Measurements from ENCODE around the gene SOX4. TPM values are rescaled to one million over a fixed set of nuclear protein-coding genes. Genes with fewer than 3 reads are reported as not detected.

SOX4 gene
- total and polyA plus RNA-seq, 2 experiments from 2014 or later: 4.5 to 6.3 TPM

GRCh38 chr6:21556968-21557721 lies 36.4 kb upstream of the SOX4 start:
- no peak overlapping the region for H3K9ac ChIP-seq
- TF ChIP-seq EZH2 (IDR thresholded peaks at IDR 0.05; ENCODE audit: insufficient read depth, poor library complexity, severe bottlenecking): no peak
- TF ChIP-seq EZH2phosphoT487 (IDR thresholded peaks at IDR 0.05; ENCODE audit: insufficient read depth, low read depth): no peak
- no peak overlapping the region for H3K4me2 ChIP-seq (ENCODE audit: unreplicated experiment)
- no peaks in the 10 kb centered on the region for H3K9me3 ChIP-seq (ENCODE audit: low read depth)
- no peaks in the 10 kb centered on the region for H3K9me2 ChIP-seq (ENCODE audit: insufficient read depth)
- H3F3A ChIP-seq (ENCODE audit: insufficient read depth): no peaks in the 10 kb centered on the region
- H3K4me3 ChIP-seq: no peak overlapping the region
- no peak overlapping the region for H3K27ac ChIP-seq
- H3K79me2 ChIP-seq (ENCODE audit: insufficient read depth): no peaks in the 10 kb centered on the region
- 5 to 10% methylated on average over 5 of the region's 5 CpGs for WGBS, 2 experiments (ENCODE audit: low coverage in 1 of 2, low lambda C conversion rate in 2 of 2, missing lambda C conversion rate in 2 of 2)
- in situ Hi-C loops (cut with MboI): no loop called here
- no peaks in the 10 kb centered on the region for H3K4me1 ChIP-seq (ENCODE audit: insufficient read depth)
- H3K27me3 ChIP-seq (replicated peaks; ENCODE audit: insufficient read depth): no peaks in the 10 kb centered on the region
- H3K36me3 ChIP-seq (ENCODE audit: low read depth): no peaks in the 10 kb centered on the region
- no peak overlapping the region for H2AFZ ChIP-seq
- H4K20me1 ChIP-seq (ENCODE audit: insufficient read depth): no peaks in the 10 kb centered on the region
- DNase-seq: no peak

GRCh38 chr6:21559238-21559637 lies 34.3 kb upstream of the SOX4 start:
- WGBS, 2 experiments (ENCODE audit: low coverage in 1 of 2, low lambda C conversion rate in 2 of 2, missing lambda C conversion rate in 2 of 2): 69 to 74% methylated on average over 3 of the region's 3 CpGs
- in situ Hi-C loops (cut with MboI): no loop called here
- no peaks in the 10 kb centered on the region for H3K9me3 ChIP-seq (ENCODE audit: low read depth)
- H3K9me2 ChIP-seq (ENCODE audit: insufficient read depth): no peaks in the 10 kb centered on the region
- H4K20me1 ChIP-seq (ENCODE audit: insufficient read depth): no peaks in the 10 kb centered on the region
- no peak overlapping the region for H3K9ac ChIP-seq
- TF ChIP-seq EZH2phosphoT487 (IDR thresholded peaks at IDR 0.05; ENCODE audit: insufficient read depth, low read depth) (no peak), EZH2 (IDR thresholded peaks at IDR 0.05; ENCODE audit: insufficient read depth, poor library complexity, severe bottlenecking) (no peak)
- H3K36me3 ChIP-seq (ENCODE audit: low read depth): no peaks in the 10 kb centered on the region
- no peak overlapping the region for H3K4me2 ChIP-seq (ENCODE audit: unreplicated experiment)
- no peaks in the 10 kb centered on the region for H3F3A ChIP-seq (ENCODE audit: insufficient read depth)
- DNase-seq: no peak
- H3K4me1 ChIP-seq (ENCODE audit: insufficient read depth): no peaks in the 10 kb centered on the region
- no peaks in the 10 kb centered on the region for H3K27me3 ChIP-seq (replicated peaks; ENCODE audit: insufficient read depth)
- H3K27ac ChIP-seq: no peak overlapping the region
- H3K79me2 ChIP-seq (ENCODE audit: insufficient read depth): no peaks in the 10 kb centered on the region
- H2AFZ ChIP-seq: no peak overlapping the region
- no peak overlapping the region for H3K4me3 ChIP-seq

GRCh38 chr6:21560249-21560648 lies 33.3 kb upstream of the SOX4 start:
- TF ChIP-seq EZH2phosphoT487 (IDR thresholded peaks at IDR 0.05; ENCODE audit: insufficient read depth, low read depth) (no peak), EZH2 (IDR thresholded peaks at IDR 0.05; ENCODE audit: insufficient read depth, poor library complexity, severe bottlenecking) (no peak)
- Histone ChIP-seq H3K79me2 (ENCODE audit: insufficient read depth) (no peaks in the 10 kb centered on the region), H2AFZ (no peak overlapping the region), H3K27ac (no peak overlapping the region), H3F3A (ENCODE audit: insufficient read depth) (no peaks in the 10 kb centered on the region), H4K20me1 (ENCODE audit: insufficient read depth) (no peaks in the 10 kb centered on the region), H3K27me3 (replicated peaks; ENCODE audit: insufficient read depth) (no peaks in the 10 kb centered on the region), H3K4me1 (ENCODE audit: insufficient read depth) (no peaks in the 10 kb centered on the region), H3K9ac (no peak overlapping the region), H3K4me2 (ENCODE audit: unreplicated experiment) (no peak overlapping the region), H3K4me3 (no peak overlapping the region), H3K9me3 (ENCODE audit: low read depth) (no peaks in the 10 kb centered on the region), H3K9me2 (ENCODE audit: insufficient read depth) (no peaks in the 10 kb centered on the region), H3K36me3 (ENCODE audit: low read depth) (no peaks in the 10 kb centered on the region)
- no peak for DNase-seq
- WGBS, 2 experiments (ENCODE audit: low coverage in 1 of 2, low lambda C conversion rate in 2 of 2, missing lambda C conversion rate in 2 of 2): 49 to 51% methylated on average over 2 of the region's 2 CpGs
- in situ Hi-C loops (cut with MboI): no loop called here

GRCh38 chr6:21565431-21565830 lies 28.1 kb upstream of the SOX4 start:
- TF ChIP-seq EZH2 (IDR thresholded peaks at IDR 0.05; ENCODE audit: insufficient read depth, poor library complexity, severe bottlenecking): no peak
- TF ChIP-seq EZH2phosphoT487 (IDR thresholded peaks at IDR 0.05; ENCODE audit: insufficient read depth, low read depth): no peak
- DNase-seq: no peak
- Histone ChIP-seq H3K4me2 (ENCODE audit: unreplicated experiment) (no peak overlapping the region), H2AFZ (no peak overlapping the region), H3K4me3 (no peak overlapping the region), H3K79me2 (ENCODE audit: insufficient read depth) (no peaks in the 10 kb centered on the region), H3F3A (ENCODE audit: insufficient read depth) (no peaks in the 10 kb centered on the region), H3K4me1 (ENCODE audit: insufficient read depth) (no peaks in the 10 kb centered on the region), H4K20me1 (ENCODE audit: insufficient read depth) (no peaks in the 10 kb centered on the region), H3K9ac (no peak overlapping the region), H3K27ac (no peak overlapping the region), H3K9me3 (ENCODE audit: low read depth) (no peaks in the 10 kb centered on the region), H3K9me2 (ENCODE audit: insufficient read depth) (no peaks in the 10 kb centered on the region), H3K27me3 (replicated peaks; ENCODE audit: insufficient read depth) (no peaks in the 10 kb centered on the region), H3K36me3 (ENCODE audit: low read depth) (no peaks in the 10 kb centered on the region)
- in situ Hi-C loops (cut with MboI): no loop called here
- 15 to 30% methylated on average over 1 of the region's 1 CpG for WGBS, 2 experiments (ENCODE audit: low coverage in 1 of 2, low lambda C conversion rate in 2 of 2, missing lambda C conversion rate in 2 of 2)
